GM18519 (cell line): Measurements from ENCODE around the gene WDR72.

Experiments
- ATAC-seq: cut with Tn5 transposase; IDR thresholded peaks from one replicate; pipeline ENCODE4 v1.9.1; 2021; ENCODE audit warnings: mild to moderate bottlenecking, moderate library complexity; ENCODE audit not compliant: unreplicated experiment, low FRiP score

Gene WDR72

DNA sequence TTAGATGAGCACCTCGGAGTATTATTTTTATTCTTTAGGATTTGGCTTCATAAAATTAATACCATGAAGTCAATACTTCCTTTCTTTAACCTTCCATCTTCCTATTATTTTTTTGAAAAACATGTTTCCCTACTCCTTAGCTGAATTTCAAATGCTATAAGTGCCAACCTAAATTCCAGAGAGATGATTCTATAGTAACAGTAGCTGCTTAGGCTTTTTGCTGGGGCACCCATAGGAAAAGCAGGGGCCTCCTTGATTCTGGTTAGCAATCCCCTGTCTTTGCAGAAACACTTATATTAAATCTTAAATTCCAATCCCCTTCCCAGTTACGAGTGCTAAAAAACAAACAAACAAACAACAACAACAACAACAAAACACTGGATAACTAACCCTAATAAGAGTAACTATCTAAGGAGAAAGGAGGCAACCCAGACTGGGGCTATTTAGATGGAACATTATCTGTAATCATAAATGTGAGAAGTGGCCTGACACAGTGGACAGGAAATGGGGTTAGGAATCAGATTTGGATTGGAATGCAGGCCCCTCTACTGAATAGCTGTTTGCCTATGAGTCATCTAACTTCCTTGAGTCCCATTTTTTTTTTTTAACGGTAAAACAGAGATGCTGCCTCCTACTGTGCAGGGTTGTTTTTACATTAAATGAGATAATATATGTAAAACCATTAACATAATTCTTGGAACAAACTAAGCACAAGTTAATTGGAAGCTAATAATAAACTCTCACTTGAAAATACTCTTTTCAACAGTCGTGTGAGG is 148.1 kb downstream of the WDR72 start:
- ATAC-seq: no peak

DNA sequence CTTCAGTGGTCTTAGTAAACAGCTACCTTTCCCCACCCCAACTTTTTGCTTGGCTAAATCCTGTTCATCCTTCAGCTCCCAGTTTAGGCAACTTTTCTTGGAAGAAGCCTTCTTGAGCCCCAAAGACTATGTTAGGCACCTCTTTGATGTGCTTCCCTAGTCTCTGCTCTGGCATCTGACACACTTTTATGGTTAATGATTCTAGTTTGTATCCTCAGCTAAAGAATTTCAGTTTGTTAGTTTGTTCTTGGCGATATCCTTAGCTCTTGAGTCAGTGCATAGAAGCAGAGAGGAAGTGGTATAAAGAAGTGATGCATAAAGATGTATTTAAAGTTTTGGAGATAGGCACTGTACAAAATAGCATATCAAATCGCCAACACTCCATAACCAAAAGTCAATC is 168.4 kb downstream of the WDR72 start:
- ATAC-seq: no peak

DNA sequence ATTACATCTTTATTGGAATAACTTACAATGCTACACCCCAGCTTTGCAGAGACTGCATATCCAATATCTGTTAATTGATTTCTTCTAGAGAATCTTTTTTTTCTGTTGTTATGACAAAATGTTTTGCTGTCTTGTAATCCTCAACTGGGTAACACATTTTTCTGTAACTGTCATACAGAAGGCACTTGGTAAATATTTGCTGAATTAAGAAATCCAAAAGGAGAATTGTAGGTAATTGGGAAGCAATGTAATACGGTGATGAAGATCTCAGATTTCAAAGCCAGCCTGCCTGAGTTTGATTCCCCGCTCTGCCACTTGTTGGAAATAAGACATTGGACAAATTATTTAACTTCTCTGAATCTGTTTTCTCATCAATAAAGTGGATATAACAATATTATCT is 169.1 kb downstream of the WDR72 start:
- no peak for ATAC-seq

DNA sequence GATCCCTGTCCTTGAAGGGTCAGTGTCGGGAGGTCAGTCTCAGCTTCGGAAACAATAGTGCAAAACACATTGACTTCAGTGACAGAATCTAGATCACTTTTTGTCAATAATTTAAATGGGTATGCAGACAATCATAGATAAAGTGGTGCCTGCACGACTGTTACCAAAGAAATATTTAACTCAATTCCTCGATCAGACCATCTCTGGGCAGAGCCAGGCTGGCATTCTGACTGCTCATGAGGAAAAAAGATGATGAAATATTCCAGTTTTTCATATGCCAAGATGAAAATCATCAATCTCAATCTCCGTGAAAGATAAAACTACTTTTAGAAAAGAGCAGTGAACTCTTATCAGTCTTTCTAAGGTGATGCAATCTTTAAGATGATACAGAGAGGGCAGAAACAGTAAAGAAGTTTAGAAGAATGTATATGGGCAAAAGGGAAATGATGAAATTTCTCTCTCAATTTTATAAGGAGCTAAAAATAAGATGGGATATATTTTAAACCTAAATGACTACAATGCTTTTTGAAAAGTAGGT is 169.9 kb downstream of the WDR72 start:
- no peak for ATAC-seq

DNA sequence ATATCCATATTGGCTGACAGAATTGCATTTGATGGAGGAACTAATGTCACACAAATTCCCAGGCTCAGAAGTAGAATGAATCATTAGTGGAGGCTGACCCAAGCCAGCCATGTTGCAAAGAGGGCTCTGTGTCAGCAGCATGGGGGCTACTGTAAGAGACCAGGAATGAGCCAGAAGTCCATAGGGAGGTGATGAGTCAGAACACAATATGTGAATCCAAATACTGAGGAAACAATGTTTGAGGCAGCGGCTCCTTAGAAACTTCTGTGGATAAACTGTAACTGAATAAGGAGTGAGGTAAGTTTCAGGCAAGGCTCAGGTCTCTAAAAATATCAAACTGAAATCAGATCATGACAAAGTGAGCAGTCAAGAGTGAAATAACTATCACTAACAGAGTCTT is 170.7 kb downstream of the WDR72 start:
- no peak for ATAC-seq

DNA sequence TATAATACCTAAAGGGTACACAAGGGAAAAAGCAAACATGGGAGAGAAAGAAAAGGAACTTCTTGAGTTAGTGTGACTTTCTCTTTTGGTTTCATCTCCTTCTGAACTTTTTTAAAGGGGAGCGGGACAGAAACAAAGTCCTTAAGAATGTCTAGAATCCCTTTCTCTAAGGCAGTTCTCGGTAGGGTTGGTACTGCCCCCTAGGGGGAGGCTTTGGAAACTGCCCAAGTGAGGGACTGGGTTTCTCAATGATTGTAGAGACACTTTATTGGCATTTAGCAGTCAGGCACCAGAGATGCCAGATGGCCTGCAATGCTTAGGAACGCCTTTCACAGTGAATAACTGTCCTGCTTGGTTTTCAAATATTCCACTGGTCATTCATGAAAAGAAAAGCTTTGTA is 172.7 kb downstream of the WDR72 start:
- ATAC-seq: peak; percentile 78

DNA sequence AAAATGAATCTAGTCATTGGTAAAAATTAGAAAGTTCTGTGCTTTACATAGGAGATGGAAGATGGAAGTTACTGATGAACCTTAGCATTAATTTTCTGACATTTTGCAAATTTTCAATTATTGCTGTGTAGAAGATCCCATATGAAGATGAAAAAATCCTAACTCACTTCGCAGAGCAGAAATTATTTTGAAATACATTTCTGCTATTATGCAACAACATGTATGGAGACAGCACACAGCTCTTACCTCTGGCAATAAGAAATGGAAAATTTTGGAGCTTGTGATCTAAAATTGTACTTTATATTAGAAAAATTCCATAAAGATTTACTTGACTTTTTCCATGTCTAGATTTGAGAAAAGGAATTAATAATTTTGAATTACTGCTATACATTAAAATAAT is 177.9 kb downstream of the WDR72 start:
- ATAC-seq: no peak

GRCh38 chr15:53580366-53580765 is 179.1 kb downstream of the WDR72 start:
- no peak for ATAC-seq

DNA sequence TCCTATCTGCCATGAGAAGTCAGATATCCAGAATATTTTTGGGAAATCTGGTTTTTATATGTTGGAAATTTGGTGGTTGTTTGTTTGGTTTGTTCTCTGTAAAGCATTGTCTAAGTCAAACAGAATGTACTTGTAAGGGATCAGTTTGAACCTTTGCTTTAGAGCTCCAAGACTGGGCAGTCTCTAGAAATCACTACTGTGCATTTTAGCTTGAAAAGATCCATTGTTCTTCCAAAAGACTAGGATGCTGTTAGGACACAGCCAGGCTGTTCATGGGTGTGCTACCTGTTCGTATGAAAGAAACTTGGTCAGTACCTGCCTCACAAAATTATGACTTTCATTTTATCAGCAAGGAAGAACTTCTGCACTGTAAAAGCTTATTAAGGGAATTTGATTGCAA is 182.6 kb downstream of the WDR72 start:
- no peak for ATAC-seq

- no peak for ATAC-seq
These were observed 186.4 kb downstream of the WDR72 start for GRCh38 chr15:53573091-53573490.

GRCh38 chr15:53569751-53570480 is 189.5 kb downstream of the WDR72 start:
- no peak for ATAC-seq

GRCh38 chr15:53566912-53567311 is 192.6 kb downstream of the WDR72 start:
- no peak for ATAC-seq

- no peak for ATAC-seq
These were observed 193.7 kb downstream of the WDR72 start for GRCh38 chr15:53565721-53566120.

- no peak for ATAC-seq
These were observed 194.8 kb downstream of the WDR72 start for GRCh38 chr15:53564647-53565046.

DNA sequence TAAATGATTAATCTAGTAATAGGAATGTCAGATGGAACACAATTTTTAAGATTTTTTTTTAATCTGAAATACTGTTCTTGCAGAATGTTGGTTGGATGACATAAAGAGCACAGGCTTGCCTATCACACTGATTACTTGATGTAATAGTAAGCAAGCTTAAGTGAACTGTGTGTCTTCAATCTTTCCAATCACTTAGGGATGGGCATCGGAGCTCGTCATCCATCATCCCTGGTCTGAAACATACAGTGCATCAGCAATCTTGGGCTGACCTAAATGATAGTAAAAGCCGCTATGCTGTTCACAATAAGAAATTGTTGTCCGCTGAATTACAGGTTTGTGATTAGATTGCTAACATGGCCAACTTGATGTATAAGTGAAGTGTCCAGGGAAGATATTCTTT is 195.8 kb downstream of the WDR72 start:
- ATAC-seq: no peak

- no peak for ATAC-seq
These were observed 199.8 kb downstream of the WDR72 start for GRCh38 chr15:53559364-53560277.

DNA sequence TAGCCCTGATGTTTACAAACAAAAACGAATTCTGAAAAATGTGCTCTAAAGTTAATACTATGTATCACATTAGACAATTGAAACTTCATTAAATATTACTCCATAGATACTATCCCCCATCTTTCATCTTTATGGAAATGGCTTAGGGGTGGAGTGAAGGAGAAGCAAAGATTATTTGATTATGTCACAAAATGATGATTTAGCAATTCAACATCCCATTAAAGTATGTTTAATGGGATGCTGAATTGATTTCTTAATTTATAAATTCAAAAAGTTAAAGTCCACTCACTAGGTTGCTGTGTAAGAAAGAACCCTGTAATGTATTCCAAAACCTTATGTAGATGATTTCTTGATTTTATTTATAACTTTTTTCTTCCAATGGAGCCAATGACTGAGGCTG is 201.1 kb downstream of the WDR72 start:
- ATAC-seq: no peak

DNA sequence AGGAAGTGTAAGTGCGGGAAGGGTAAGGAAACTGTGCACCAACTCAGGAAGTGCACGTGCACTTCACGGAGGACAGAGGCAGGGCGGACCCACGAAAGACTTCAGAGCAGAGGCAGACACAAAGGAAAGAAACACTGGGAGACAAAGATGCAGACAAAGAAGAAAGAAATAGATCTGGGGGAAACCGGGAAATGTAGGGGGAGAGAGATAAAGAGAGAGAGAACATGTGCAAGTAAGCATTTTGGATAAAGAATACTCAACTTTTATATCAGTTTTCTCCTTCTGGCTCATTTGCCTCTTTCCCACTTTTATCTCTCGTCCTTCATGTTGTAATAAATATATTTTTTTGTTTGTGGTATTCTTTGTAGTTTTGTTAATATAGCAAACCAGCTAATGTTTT is 204.2 kb downstream of the WDR72 start:
- ATAC-seq: no peak

DNA sequence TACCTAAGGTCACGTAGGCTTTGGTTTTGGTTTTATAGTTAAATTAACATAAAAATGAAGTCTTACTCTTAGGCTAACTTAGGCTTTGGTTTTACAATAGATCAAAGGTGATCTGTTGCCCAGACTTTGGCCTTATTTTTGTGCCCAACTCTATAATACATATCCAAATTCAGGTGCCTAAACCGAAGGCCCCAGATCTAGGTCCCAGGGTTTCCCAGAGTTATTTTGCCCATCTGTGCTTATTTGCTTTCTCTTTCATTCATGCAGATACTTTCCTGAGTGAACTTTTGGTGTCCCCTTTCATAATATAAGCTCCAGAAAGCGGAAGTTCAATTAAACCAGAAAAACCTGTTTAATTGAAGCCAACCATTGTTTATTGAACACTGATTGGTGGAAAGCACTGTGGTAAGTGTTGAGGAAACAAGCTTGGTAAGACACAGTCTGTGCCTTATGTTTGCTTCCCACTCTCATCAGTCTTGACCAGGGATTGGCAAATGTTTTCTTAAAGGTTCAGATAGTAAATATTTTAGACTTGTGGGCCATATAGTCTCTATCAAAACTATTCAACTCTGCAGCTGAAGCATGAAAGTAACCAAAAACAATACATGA is 209.7 kb downstream of the WDR72 start:
- ATAC-seq: no peak

DNA sequence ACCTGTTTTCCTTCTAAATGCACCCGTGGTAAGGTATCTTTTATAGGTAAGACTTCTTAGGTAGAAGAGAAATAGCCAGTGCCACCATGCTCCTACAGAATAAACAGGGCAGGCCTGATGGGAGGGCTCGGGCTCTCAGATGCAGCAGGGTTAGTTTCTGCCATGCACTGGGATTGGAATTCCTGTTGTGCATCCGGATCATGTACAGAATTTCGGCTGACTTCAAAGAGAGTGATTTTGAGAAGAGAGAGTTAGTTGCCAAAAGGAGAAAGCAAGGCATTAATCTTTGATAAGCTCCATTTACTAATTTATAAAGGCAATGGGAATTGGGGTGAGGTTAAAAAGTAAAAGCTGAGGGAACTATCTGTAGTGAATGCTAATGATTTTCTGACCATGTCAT is 211.2 kb downstream of the WDR72 start:
- no peak for ATAC-seq
